8988T (cell line): ENCODE data around the gene LDB3.
A peak's percentile ranks its signal among the peaks of the same experiment; 100 is the strongest.

Experiments used
- DNase-seq: peaks from one replicate; pipeline ENCODE4 v3.0.0; 2011

The LDB3 gene

DNA sequence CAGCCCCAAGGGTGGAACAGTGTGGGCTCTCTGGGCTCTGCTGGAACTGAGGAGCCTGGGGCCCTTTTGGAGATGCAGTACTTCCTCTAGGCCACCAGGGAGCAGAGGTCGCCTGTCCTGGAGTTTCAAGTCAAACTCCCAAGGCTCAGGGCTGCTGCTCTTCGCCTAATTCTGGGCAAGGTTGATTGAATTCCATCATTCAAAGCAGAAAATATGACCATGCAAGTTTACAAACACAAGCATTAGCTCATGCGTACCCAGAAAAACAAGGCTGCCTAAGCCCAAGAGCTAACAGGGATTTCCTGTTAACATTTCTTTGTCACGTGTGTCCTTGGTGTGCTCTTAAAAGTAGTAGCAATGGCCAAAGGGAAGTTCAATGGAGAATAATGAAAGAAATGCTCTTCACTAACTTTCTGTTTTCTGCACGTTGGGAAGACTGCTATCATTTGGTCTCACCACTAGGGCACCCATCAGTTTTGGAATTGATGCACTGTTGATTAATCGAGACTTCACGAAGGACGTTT, 20.1 kb downstream of the LDB3 start:
- DNase-seq = peak; percentile 69

DNA sequence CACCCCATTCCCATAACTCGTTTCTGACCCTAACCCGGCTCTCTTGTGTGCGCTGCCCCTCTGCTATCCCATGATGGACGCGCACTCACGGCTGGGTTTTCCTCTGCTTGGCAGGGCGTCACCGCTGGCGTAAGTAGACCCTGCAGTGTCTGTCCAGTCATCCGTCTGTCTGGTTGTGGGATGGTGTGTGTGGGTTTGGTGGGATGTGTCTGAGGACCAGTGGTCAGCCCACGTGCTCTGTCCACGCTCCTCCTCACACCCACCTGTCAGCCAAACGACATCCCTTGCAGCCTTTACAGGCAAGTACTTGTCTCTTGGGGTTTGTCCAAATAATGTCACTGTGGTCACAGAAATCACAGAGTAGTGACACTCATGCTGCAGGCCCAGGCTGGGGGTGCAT, 20.8 kb downstream of the LDB3 start:
- DNase-seq = no peak

DNA sequence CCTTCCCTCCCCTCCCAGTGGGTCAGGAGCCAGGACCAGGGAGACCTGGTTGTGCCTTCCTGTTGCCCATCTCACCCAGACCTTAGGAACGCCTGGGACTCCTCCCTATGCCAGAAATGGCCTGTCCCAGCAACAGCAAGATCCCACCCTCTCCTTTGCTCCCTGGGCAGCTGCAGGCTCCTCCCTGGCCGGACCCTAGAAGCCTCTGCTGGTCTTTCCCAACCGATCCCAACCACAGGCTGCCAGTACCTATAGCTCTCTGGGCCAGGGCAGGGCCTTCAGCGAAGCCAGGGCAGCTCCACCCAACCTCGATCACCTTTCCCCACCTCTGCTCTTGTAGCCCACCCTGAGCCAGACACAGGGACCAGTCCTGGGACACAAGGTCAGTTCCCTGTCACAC, 21.9 kb downstream of the LDB3 start:
- DNase-seq = no peak

DNA sequence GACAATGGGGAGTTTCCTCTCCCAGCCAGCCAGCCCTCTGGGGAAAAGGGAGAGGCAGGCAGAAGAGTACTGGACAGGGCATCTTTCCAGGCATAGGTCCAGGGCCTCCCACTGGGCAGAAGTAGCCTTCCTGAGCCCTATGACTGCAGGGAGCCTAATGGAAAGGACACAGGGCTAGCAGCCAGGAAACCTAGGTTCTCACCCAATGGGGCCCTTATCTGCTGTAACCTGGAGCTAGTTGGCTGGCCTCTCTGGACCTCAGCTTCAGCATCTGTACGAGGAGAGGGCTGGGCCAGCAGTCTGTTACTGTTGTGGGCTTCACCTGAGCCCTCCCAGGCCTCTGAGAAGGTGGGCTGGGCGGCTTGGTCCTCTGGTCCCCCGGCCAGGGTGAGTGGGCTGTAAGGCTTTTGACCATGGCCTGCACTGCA, 22.4 kb downstream of the LDB3 start:
- no peak for DNase-seq

DNA sequence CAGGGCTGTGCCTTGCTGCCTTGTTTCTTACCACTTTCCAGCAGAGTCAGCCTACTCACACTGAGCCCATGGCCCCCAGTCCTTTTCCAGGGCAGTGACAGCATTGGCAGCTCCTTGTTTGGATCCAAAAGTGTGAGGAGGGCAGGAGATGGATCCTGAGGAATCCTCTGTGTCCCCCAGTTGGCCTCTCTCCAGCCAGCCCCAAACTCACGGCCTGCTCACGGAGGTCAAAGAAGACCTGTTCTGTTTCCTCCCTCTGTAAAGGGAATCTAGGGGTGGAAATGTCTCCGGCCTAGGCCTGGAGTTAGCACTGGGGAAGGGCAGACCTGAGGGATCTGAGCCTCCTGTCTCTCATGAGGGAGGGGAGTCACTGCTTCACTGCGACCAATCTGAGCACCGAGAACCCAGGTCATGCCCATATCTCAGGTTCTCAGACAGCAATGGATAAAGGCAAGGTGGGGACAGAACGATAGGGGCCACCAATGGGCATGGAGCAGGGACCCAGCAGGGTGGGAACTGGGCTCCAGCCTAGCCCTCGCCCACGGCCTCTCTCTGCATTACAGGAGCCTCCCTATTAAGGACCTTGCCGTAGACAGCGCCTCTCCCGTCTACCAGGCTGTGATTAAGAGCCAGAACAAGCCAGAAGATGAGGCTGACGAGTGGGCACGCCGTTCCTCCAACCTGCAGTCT, 23.2 kb downstream of the LDB3 start:
- no peak for DNase-seq

DNA sequence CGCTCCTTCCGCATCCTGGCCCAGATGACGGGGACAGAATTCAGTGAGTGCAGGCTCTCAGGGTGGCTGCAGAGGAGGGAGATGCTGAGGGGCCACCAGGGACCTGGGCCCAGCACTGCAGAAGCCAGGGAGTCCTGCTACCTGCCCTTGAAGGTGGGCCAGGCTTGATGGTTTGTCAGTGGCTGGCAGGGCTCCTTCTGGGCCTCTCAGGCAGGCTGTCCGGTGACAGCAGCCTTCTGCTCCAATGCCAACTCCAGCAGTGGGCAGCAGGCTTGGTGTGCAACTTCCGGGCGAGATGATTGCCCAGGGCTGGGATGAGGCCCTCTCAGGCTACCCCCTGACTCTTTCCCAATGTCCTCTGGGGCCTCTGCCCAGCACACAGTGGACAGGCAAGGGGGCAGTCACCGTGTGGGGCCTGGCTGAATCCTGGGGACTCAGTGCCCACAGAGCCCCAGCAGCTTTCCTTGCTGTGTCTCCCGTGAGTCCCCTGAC, 23.8 kb downstream of the LDB3 start:
- no peak for DNase-seq

DNA sequence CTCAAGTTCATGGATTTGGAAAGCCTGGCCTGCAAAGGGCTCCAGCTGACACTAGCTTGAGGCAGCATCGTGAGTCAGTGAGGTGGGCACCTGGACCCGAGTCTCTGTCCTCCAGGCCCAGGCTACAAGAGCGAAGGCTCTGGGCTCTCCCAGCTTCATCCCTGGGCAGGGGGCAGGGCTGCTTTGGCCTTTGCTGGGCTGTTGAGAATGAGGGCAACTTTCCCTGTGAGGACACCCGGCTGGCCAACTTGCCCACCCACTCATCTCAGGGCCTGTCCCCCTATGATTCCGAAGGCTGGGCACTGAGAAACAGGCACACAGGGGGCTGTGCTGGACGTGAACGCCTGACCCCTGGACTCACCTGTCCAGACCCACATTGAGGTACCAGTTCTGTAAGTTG, 24.4 kb downstream of the LDB3 start:
- DNase-seq = no peak

DNA sequence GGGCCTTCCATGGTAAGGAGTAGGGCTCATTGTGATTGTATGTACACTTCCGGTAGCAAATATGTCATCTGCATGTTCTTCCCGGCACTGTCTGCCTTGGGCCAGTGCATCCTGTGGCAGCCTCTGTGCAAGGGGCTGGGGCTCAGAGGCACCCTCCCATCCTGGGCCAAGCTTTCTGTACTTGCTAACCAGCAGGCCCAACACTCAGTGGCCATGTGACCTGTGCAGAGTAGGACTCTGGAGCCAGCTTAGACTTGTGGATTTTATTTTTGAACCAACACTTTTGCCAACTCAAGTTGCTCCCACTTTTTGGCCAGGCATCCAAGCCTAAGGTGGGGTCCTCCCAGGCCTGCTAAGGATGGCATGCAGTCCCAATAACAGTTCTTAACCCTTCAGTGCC, 25.0 kb downstream of the LDB3 start:
- DNase-seq = no peak

DNA sequence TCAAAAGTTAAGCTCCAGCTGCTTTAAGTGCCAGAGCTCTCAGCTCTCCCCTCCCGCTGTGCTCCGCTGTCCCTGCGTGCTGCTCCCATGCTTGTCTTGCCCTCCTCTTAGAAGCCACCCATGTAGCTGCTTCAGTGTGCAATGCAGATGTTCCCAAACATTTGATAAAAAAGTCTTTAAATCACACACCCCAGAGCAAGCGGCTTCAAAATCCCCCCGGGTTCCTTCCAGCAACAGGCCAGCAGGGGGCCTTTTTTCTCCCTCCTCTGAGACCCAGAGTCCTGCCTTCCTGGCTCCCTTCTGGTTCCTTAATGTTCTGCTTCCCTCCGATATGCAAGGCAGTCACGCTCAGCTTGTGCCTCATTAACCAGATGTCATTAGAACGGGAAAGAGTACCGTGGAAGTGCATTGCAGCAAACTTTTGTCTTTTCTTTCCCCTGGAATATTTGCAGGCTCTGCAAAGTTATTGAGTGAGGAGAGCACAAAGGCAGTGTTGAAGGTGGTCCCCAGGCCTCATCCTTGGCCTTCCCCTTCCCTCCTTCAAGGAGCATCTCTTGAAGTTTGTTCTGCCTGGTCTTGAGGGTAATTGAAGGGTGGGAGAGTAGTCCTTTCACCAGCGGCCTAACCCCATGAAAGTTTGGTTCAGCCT, 25.5 kb downstream of the LDB3 start:
- no peak for DNase-seq

DNA sequence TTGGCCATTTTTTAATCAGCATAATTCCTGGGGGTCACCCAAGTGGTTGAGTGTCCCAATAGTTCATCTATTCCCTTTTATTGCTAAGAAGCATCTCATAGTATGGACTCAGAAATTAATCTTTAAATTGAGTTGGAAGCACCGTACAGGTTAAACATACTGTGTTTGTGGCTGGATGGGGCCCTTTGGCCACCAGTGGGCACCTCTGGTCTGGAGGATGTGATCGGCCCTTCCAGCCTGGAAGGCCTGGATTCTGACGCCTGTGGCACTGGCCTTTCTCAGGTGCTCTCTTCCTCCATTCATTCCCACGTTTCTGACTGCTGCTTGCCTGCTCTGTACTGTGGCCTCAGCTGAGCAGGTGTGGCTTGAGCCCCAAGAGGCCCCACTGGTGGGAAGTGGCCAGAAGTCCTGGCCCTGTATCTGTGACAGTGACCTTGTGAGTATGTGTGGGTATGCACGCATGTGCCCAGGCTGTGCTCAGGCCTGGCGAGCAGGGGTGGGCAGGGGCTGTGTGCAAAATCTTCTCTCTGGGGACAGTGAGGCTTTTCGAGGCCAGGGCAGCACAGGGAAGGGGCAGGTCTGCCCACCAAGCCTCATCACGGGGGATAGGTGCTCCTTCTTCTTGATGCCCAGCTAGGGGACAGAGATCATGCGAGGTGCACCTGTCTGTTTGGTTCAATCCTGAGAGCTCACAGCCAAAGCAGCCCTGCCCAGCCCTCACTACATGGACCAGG, 30.1 kb downstream of the LDB3 start:
- DNase-seq = no peak

DNA sequence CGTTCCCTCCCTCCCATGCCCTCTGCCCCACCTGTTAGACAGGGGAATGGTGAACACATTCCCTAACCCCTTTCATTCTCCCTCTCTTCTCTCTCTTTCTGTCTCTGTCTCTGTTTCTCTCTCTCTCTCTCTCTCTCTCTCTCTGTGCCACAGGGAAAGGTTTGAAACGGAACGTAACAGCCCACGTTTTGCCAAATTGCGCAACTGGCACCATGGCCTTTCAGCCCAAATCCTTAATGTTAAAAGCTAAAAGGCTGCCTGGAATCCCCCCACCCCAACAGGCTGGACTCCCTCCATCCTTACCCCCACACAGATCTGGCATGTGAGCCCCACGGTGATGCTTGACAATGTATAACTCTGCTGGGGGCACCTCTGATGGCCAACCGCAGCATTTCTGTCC, 30.8 kb downstream of the LDB3 start:
- no peak for DNase-seq

DNA sequence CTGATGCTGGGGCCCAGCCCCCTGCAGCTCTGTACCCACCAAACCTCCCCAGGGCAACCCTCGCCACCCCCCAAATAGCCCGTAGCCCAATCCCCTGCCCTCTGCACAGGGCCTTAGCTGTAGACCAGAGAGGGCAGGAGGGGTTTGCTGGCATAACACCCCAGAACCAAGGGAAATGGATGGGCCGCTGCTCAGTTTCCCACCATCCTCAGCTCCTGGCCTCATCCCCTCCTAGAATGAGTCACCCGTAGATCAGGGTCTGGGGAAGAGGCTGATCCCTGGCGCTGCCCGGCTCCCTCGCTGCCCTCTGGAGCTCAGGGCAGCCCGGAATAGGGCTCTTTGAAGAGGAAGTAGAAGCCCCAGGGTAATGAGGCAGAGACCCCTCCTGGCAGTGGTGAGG, 31.2 kb downstream of the LDB3 start:
- DNase-seq = no peak

DNA sequence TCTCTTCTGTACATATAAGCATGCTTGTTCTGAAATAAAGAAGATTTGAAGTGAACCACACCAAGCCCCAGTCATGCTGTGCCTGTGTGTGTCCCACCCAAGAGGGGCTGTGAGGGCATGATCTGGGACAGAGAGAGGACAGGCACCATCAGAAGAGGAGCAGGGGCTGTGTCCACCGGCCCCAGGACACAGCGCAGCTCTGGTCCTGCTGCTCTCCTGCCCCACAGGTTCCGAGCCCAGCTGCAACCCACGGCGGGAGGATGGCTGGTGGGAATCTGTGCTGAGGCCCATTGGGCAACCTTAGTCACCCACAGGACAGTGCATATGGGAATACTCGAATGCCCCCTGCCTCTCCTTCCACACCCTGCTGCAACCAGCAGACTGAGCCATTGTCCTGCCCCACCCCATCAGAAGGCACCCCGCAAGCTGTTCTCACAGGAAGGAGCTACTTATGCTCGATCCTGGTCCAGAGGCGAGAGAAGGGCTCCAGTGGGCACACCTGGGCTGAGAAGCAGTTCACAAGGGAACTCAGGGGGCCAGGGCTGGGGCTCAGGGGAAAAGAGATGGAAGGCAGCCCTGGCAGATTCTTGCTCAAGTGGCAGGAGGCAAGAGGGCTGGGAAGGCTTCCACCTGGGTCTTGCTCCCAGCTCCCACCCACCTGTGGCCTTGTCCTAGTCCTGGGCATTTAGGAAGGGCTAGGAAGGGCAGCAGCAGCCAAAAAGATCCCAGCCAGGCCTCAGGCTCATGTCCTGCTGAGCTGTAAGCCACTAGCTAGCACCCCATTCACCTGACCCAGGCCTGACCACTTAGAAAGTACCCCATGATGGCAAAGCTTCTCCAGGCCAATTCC, 31.9 kb downstream of the LDB3 start:
- no peak for DNase-seq

DNA sequence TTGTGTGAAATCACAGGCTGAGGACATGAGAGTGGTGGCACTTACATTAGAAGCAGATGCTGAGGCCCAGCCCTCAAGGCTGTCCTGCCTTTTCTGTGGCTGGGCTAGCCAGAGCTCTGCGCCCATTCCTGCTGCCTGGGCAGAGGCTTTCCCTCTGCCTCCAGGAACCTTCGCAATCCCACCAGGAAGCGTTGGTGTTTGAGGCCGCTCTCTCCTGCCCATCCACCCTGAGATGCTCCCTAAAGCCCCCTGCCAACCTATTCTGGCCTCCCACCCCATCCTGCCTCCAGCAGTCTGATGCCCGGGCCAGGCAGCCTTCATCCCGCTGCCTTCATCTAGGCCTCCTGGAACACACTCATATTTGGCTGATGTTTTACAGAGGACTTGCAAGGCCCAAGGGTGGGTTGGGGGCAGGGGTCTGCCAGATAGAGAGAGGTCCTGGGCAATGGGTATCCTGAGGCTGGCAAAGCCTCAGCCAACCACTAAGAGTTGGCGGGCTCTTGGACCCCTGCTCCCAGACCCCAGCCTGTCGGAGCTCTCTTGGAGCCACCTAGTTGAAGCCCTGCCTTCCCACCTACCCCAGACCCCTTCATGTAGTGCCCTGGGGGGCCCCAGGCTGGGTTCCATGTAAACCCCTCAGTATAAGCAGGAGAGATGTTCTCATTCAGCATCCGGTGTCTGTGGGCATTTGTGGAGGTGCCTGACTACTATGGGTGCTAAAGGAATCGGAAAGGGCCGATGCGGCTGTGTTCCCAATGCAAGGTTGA, 32.7 kb downstream of the LDB3 start:
- no peak for DNase-seq

DNA sequence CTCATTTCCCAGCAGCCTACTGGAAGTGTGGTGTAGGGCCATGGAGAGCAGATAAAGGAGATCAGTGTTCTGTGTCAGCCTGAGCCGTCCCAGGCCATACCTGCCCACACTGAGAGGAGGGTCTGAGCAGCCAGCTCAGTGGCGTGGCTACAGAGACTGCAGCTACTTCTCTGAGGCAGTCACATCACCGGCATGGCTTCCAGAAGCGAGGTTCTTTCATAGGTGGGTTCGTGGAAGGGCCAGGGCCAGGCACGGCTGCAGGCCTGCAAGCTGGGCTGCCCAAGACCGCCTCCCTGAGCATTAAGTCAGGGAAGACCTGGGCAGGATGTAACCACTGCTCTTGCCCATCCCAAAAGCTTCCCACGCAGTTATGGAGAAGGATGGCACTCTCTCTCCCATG, 34.9 kb downstream of the LDB3 start:
- DNase-seq = no peak

DNA sequence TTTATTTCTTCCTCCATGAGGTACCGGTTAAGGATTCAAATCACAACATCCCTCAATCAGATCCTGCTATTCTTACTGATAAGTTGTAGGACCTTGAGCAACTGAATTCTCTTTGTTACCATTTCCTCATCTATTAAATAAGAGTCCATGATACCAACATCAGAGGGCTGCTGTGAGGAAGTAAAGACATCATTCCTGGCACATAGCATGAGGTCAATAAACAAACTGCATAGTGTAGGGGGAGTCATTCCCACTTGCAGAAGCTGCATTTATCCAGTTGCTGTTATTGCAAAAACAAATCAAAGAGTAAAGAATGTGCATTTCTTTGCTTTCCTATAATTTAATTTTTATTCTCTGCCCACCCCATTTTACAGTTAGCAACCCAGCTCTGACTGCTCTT, 36.8 kb downstream of the LDB3 start:
- no peak for DNase-seq

DNA sequence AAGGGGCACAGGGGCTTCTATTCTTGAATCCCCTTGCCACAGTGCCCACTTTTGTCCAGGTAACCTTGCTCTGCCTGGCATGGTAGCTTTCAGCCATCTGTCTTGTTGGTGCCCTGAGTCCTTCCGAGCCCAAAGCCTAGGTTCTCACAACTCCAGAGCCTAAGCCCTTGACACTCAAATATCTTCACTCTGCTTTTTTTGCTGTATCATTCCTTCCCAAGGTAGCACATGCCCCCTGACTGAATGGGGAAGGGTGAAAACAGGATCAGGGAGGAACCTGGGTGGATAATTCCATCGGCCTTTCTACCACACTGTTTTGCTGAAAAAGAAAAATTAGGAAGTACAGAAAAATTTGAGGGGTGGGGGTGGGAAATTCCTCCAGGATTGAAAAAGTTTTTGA, 37.6 kb downstream of the LDB3 start:
- DNase-seq = no peak

DNA sequence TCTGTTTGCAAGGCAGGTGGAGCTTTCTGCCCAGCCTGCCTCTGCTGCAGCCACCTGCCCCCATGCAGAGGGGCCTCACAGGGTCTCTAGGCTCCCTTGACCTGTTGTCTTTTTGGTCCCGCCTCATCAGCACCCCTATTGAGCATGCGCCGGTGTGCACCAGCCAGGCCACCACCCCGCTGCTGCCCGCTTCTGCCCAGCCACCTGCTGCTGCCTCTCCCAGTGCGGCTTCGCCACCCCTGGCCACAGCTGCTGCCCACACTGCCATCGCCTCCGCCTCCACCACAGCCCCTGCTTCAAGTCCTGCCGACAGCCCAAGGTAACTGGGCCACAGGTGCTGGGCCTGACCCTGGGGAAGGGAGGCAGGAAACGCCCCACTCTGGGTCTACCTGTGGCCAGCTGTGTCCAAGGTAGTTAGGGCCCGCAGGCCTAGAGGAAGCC, 38.1 kb downstream of the LDB3 start:
- DNase-seq = peak; percentile 7

DNA sequence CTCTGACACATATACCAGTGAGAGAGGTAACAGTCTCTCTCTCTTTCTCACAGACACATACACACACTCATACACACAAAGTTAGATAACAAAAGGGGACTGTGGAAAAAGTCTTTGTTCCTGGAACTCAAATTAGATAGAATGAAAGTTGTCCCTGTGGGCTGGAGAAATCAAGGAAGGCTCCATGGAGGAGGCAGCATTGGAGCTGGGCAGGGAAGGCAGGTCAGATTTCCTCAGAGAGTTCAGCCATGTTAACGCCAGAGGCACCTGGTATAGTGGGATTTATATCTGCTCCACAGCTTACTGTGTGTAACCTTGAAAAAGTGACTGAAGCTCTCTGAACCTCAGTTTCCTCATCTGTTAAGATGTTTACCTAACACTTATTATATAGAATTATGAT, 38.7 kb downstream of the LDB3 start:
- DNase-seq = no peak

DNA sequence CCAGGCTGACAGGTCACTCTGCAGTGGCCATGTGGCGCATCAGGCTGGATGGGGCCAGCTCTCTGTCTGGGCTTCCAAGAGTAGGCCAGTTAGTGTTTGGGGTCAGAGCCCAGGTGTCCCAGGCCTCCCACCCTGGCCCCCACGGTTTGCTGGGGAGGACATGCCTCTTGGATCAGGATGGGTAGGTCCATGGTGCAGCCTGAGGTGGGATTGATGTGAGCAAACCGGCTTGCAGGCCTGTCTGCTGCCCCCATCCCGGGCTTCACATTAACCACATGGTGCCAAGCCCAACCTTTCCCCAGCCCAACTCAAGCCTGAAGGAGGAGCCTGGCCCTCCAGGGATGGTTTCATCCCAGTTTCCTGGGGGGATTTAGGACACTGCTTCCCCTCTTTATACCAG, 39.2 kb downstream of the LDB3 start:
- no peak for DNase-seq

DNA sequence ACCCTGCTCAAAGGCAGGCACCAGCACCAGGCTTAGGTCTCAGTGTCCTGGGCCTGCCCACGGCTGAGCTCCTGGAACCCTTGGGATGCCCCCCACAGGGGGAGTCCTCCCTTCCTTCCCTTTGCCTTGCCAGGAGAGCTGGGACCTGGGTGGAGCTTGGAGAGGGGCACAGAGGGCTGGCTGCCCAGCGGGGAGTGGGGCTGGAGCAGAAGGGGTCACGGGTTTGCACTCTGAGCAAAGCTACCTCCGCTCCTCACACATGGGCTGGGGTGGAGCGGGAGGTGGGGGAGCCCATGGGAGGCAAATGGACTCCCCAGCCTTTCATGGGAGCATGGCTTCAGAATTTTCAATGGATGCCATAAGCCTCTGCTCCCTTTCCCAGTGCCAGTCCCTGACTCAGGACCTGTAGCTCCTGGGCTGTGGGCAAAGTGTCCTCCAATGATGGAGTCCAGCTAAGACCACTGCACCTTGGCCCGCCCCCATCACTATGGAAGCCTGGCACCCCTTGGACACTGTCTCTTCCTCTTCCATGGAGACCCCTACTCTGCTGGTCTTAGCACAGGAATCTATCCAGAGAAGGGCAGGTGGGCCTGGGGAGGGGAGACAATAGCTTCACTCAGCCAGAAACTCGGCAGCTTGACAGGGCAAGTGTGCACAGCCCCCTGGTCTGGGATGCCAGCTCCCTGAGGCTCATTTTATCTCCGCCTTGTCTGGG, 39.9 kb downstream of the LDB3 start:
- no peak for DNase-seq
